Large intestine (tissue), 3 donors: Measurements from ENCODE around the gene CPN1. TPM values are rescaled to one million over a fixed set of nuclear protein-coding genes. Genes with fewer than 3 reads are reported as not detected.
A peak's percentile ranks its signal among the peaks of the same experiment; 100 is the strongest.
"Not testable (repeated sequence)": the region's sequence is repeated elsewhere in the genome, so short reads cannot be mapped to it uniquely, and the experiment has no call there.

Source experiments
- DNase-seq, 2 donors: peaks; one replicate each; pipeline versions ENCODE4 v3.0.0 to v3.0.0-alpha.2; 2013
- H3K27ac ChIP-seq: one replicate; pipeline ENCODE4 v1.5.1; 2013; ENCODE audit warnings: low read length
- H3K27me3 ChIP-seq: 2 replicates; pipeline ENCODE4 v1.6.1; 2013; ENCODE audit warnings: low read length; ENCODE audit not compliant: control insufficient read depth, insufficient read depth
- H3K36me3 ChIP-seq: 2 replicates; pipeline ENCODE4 v1.6.1; 2013; ENCODE audit warnings: low read length; ENCODE audit not compliant: control insufficient read depth, insufficient read depth
- H3K4me1 ChIP-seq: one replicate; pipeline ENCODE4 v1.6.1; 2013; ENCODE audit warnings: low read length; ENCODE audit not compliant: control insufficient read depth, insufficient read depth
- H3K4me3 ChIP-seq: one replicate; pipeline ENCODE4 v1.5.1; 2013; ENCODE audit warnings: low read length
- H3K9me3 ChIP-seq: one replicate; pipeline ENCODE4 v1.6.1; 2013; ENCODE audit warnings: mild to moderate bottlenecking, low read depth, low read length, moderate library complexity; ENCODE audit not compliant: control insufficient read depth
- WGBS: methylation state at CpG from one replicate; pipeline ENCODE4 v1.1.5; 2013; ENCODE audit warnings: low lambda C conversion rate; ENCODE audit not compliant: insufficient coverage; 5-methylcytosine and 5-hydroxymethylcytosine counted together
- polyA plus RNA-seq: library from polyadenylated mRNA; unstranded; fragments of 120-200 nt; gene quantifications from one replicate; pipeline ENCODE4 v1.2.1, GENCODE V29; 2013

The CPN1 gene
- polyA plus RNA-seq, 1 donor = 0.06 TPM

DNA sequence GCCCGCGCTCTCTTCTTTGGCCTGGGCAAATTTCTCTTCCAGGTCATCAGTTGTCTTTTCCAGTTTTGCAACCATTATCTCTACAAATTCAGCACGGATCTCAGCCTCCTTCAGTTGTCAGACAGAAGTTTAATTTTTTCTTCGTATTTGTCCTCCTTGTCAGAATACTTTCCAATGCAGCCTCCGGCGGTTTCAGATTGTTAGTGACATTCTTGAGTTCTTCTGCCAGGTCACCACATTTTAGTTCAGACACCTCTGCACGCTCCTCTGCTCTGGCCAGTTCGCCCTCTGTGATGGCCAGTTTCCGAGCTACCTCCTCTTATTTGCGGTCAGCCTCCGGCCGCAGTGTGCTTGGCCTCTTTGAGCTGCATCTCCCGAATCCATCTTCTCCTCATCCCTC lies 32.8 kb upstream of the CPN1 start:
- no peak overlapping the region for H3K4me3 ChIP-seq
- H3K27me3 ChIP-seq = peaks cover 8% of the 10 kb centered on the region
- H3K4me1 ChIP-seq = no peaks in the 10 kb centered on the region
- H3K27ac ChIP-seq = no peak overlapping the region
- no peaks in the 10 kb centered on the region for H3K9me3 ChIP-seq
- no peaks in the 10 kb centered on the region for H3K36me3 ChIP-seq
- no peak for DNase-seq
- 89% methylated on average over 7 of the region's 13 CpGs for WGBS

GRCh38 chr10:100109670-100110069 lies 28.0 kb upstream of the CPN1 start:
- Histone ChIP-seq H3K9me3 (no peaks in the 10 kb centered on the region), H3K4me3 (no peak overlapping the region), H3K4me1 (no peaks in the 10 kb centered on the region), H3K27ac (no peak overlapping the region), H3K36me3 (no peaks in the 10 kb centered on the region), H3K27me3 (peaks cover 6% of the 10 kb centered on the region)
- DNase-seq = no peak
- WGBS = 20% methylated on average over 3 of the region's 3 CpGs

- H3K4me3 ChIP-seq = no peak overlapping the region
- WGBS = no CpG with 5 or more reads among the region's 11 CpGs
- DNase-seq = no peak
- no peak overlapping the region for H3K27ac ChIP-seq
- H3K27me3 ChIP-seq = no peaks in the 10 kb centered on the region
- no peaks in the 10 kb centered on the region for H3K36me3 ChIP-seq
- H3K9me3 ChIP-seq = no peaks in the 10 kb centered on the region
- no peaks in the 10 kb centered on the region for H3K4me1 ChIP-seq
Measured at GRCh38 chr10:100106865-100107264, 25.2 kb upstream of the CPN1 start.

- H3K27me3 ChIP-seq = no peaks in the 10 kb centered on the region
- no peak for DNase-seq
- no peaks in the 10 kb centered on the region for H3K36me3 ChIP-seq
- H3K27ac ChIP-seq = no peak overlapping the region
- no CpG with 5 or more reads among the region's 5 CpGs for whole genome bisulfite sequencing
- H3K4me3 ChIP-seq = no peak overlapping the region
- H3K9me3 ChIP-seq = no peaks in the 10 kb centered on the region
- no peaks in the 10 kb centered on the region for H3K4me1 ChIP-seq
Measured at GRCh38 chr10:100104300-100104699, 22.6 kb upstream of the CPN1 start.

- no peaks in the 10 kb centered on the region for H3K9me3 ChIP-seq
- no peaks in the 10 kb centered on the region for H3K27me3 ChIP-seq
- WGBS = 92% methylated on average over 2 of the region's 5 CpGs
- no peaks in the 10 kb centered on the region for H3K36me3 ChIP-seq
- no peak overlapping the region for H3K27ac ChIP-seq
- DNase-seq = no peak
- no peaks in the 10 kb centered on the region for H3K4me1 ChIP-seq
- no peak overlapping the region for H3K4me3 ChIP-seq
Measured at GRCh38 chr10:100103581-100103980, 21.9 kb upstream of the CPN1 start.

DNA sequence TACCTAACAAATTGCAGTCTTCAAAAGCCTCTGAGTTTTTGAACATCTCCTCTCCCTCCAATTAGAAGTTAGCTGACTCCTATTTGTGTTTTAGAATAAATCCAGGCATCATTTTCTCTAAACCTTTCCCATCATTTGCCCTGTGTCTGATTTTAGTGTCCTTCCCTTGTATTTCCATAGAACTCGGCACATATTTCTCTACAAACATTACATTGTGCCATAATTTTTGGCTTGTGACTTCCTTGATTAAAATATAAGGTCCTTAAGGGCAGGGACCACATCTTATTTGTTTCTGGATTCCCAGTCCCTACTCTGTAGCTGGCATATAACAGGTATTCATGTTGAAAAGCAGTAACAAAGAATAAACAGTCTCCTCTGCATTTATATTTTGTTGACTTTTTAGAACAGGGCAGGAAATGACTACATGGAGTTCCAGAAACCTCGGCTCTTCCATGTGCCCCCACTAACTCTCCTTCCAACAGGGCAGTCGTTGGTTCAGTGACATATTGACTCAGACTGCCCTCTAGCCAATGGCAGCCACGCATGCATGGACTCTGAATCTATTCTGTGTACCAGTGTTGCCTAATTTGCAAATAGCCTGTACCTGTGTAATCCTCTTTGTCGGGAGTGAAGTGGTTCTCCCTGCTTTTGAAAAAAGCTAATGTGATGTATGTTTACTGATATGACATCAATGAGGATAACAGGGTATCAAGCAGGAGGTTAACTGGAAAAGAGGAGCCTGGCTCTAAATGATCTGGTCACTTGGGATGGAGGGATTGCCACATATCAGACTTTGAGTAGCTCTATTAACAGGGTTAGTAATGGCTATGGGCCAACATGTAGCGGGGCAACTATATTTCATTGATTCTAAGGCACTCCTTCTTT lies 19.8 kb upstream of the CPN1 start:
- DNase-seq = peak; percentile 48 to 83
- Histone ChIP-seq H3K9me3 (no peaks in the 10 kb centered on the region), H3K27ac (no peak overlapping the region), H3K27me3 (no peaks in the 10 kb centered on the region), H3K36me3 (no peaks in the 10 kb centered on the region), H3K4me1 (no peaks in the 10 kb centered on the region), H3K4me3 (no peak overlapping the region)
- WGBS = 0% methylated on average over 1 of the region's 6 CpGs

DNA sequence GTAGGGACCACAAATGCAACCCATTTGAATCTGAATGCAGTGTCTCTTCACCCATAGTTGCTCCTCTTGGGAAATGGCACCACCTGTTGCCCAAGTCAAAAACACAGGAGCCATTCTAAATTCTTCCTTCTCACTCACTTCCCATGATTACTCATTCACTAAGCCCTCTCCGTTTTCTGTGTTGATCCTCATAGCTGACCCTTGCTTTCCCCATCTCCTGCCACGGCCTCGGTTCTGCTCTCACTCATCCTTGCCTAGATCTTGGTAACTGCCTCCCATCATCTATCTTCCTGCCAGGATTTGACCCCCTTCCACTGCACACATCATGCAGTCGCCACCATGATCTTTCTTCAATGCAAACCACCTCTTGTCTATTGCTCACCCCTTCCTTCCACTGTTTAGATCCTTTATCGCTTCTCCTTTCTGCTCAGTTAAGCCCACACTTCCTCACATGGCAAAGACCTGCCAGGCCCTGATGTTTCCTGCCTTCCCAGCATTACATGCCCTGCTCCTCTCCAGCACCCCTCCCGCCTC lies 19.0 kb upstream of the CPN1 start:
- Histone ChIP-seq H3K9me3 (no peaks in the 10 kb centered on the region), H3K27ac (no peak overlapping the region), H3K4me1 (no peaks in the 10 kb centered on the region), H3K27me3 (no peaks in the 10 kb centered on the region), H3K4me3 (no peak overlapping the region), H3K36me3 (no peaks in the 10 kb centered on the region)
- WGBS = 100% methylated on average over 1 of the region's 6 CpGs
- DNase-seq = no peak

GRCh38 chr10:100089241-100089640 lies 7.6 kb upstream of the CPN1 start:
- H3K27me3 ChIP-seq = no peaks in the 10 kb centered on the region
- H3K36me3 ChIP-seq = no peaks in the 10 kb centered on the region
- 100% methylated on average over 1 of the region's 6 CpGs for WGBS
- peaks cover 7% of the 10 kb centered on the region for H3K9me3 ChIP-seq
- H3K4me3 ChIP-seq = no peak overlapping the region
- no peak for DNase-seq
- no peaks in the 10 kb centered on the region for H3K4me1 ChIP-seq
- no peak overlapping the region for H3K27ac ChIP-seq

GRCh38 chr10:100086708-100087107 lies 5.0 kb upstream of the CPN1 start:
- H3K4me3 ChIP-seq, H3K4me1 ChIP-seq, H3K36me3 ChIP-seq, H3K27me3 ChIP-seq, DNase-seq, H3K27ac ChIP-seq, H3K9me3 ChIP-seq: not testable (repeated sequence)
- WGBS = no CpG with 5 or more reads among the region's 5 CpGs

GRCh38 chr10:100085596-100085995 lies 3.9 kb upstream of the CPN1 start:
- H3K4me3 ChIP-seq = no peak overlapping the region
- H3K9me3 ChIP-seq = no peaks in the 10 kb centered on the region
- H3K4me1 ChIP-seq = peaks cover 4% of the 10 kb centered on the region
- WGBS = no CpG with 5 or more reads among the region's 2 CpGs
- H3K27me3 ChIP-seq = no peaks in the 10 kb centered on the region
- H3K36me3 ChIP-seq = no peaks in the 10 kb centered on the region
- H3K27ac ChIP-seq = no peak overlapping the region
- no peak for DNase-seq

DNA sequence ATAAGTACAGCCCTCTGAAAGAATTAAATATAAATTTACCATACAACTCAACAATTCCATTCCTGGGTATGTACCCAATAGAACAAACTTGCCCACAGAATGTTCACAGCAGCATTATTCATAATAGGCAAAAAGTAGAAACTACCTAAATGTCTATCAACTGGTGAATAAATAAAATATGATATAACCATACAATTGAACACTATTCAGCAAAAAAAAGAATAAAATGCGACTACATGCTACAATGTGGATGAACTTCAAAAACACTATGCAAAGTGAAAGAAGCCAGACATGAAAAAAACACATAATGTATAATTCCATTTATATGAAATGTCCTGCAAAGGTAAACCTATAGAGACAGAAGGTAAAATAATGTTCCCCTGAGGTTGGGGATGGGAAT lies 2.0 kb upstream of the CPN1 start:
- H3K27ac ChIP-seq = no peak overlapping the region
- 88% methylated on average over 1 of the region's 1 CpG for WGBS
- no peaks in the 10 kb centered on the region for H3K36me3 ChIP-seq
- H3K4me3 ChIP-seq = no peak overlapping the region
- peaks cover 4% of the 10 kb centered on the region for H3K4me1 ChIP-seq
- no peaks in the 10 kb centered on the region for H3K9me3 ChIP-seq
- no peak for DNase-seq
- no peaks in the 10 kb centered on the region for H3K27me3 ChIP-seq
